H7 (cell line): ENCODE results near the gene CHMP3. TPM values are rescaled to one million over a fixed set of nuclear protein-coding genes. Genes with fewer than 3 reads are reported as not detected.
"Not testable (repeated sequence)": the region's sequence is repeated elsewhere in the genome, so short reads cannot be mapped to it uniquely, and the experiment has no call there.

Experiments used
- DNase-seq: peaks from one replicate; pipeline ENCODE4 v3.0.0; 2012
- H3K27me3 ChIP-seq: 2 replicates; pipeline ENCODE4 v1.6.0; 2011; ENCODE audit warnings: mild to moderate bottlenecking, low read length; ENCODE audit not compliant: control insufficient read depth, insufficient read depth
- H3K36me3 ChIP-seq: replicated peaks from 2 replicates; pipeline ENCODE4 v1.5.1; 2011; ENCODE audit warnings: low read length; ENCODE audit not compliant: control insufficient read depth, insufficient read depth
- H3K4me3 ChIP-seq: 2 replicates; pipeline ENCODE4 v1.5.1; 2011; ENCODE audit warnings: low read depth, mild to moderate bottlenecking, control low read depth, low read length, moderate library complexity; ENCODE audit not compliant: insufficient read depth
- total RNA-seq: library from RNA; depleted of rRNA; stranded (reverse); fragments of >200 nt; shearing (Covaris generic); gene quantifications from 2 replicates; pipeline ENCODE4 v1.2.3, GENCODE V29; 2014

The CHMP3 gene
- total RNA-seq, 1 experiment from 2014 or later: 12.6 TPM

DNA sequence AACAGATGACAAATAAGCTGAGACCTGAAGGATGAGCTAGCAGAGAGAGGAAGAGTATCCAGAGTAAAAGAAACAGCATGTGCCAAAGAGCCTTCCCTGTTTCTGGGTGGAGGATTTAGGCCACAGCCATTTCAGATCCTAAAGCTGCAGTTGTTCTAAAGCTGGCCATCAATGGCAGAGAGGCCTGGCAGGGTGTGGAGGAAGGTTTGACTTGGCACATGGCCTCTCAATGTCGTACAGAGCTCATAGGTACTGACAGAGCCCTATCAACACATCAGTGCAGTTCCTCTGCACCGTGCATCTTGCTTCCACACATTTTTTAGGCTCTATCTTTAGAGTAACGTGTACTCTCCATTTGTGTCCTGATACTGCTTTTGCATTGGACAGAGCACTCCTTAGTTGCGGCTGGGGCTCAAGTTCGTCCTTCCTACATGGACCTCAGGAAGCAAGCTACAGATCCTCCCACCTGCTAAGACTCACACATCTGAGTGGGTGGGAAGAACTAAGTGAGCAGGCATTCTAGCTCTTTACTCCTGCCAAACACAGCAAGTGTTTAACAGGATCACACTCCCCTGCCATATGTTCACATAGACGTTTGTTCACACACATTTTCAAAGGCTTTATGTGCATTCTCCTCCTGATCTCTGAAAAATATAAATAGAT, 3.0 kb upstream of the CHMP3 start:
- no peak overlapping the region for H3K4me3 ChIP-seq
- H3K27me3 ChIP-seq: no peaks in the 10 kb centered on the region; the same call in 1 of the 2 replicates
- DNase-seq: no peak
- H3K36me3 ChIP-seq: no peaks in the 10 kb centered on the region

- H3K4me3 ChIP-seq: no peak overlapping the region; the same call in 1 of the 2 replicates
- DNase-seq: no peak
- no peaks in the 10 kb centered on the region; the same call in 1 of the 2 replicates for H3K27me3 ChIP-seq
- H3K36me3 ChIP-seq: no peaks in the 10 kb centered on the region
Measured at GRCh38 chr2:86563650-86564061, 413 bp upstream of the CHMP3 start.

- Histone ChIP-seq H3K4me3 (peak overlapping the region; percentile 87), H3K36me3 (no peaks in the 10 kb centered on the region), H3K27me3 (no peaks in the 10 kb centered on the region; the same call in 1 of the 2 replicates)
- no peak for DNase-seq
Measured at GRCh38 chr2:86562485-86562921, 740 bp downstream of the CHMP3 start.

- H3K4me3 ChIP-seq: no peak overlapping the region
- no peaks in the 10 kb centered on the region for H3K36me3 ChIP-seq
- no peak for DNase-seq
- no peaks in the 10 kb centered on the region; the same call in 1 of the 2 replicates for H3K27me3 ChIP-seq
Measured at GRCh38 chr2:86557836-86558235, 5.4 kb downstream of the CHMP3 start.

- Histone ChIP-seq H3K4me3 (no peak overlapping the region), H3K36me3 (no peaks in the 10 kb centered on the region), H3K27me3 (no peaks in the 10 kb centered on the region; the same call in 1 of the 2 replicates)
- no peak for DNase-seq
Measured at GRCh38 chr2:86556508-86556907, 6.7 kb downstream of the CHMP3 start.

- DNase-seq: no peak
- Histone ChIP-seq H3K4me3 (no peak overlapping the region), H3K27me3 (no peaks in the 10 kb centered on the region; the same call in 1 of the 2 replicates), H3K36me3 (no peaks in the 10 kb centered on the region)
Measured at GRCh38 chr2:86552889-86553288, 10.4 kb downstream of the CHMP3 start.

DNA sequence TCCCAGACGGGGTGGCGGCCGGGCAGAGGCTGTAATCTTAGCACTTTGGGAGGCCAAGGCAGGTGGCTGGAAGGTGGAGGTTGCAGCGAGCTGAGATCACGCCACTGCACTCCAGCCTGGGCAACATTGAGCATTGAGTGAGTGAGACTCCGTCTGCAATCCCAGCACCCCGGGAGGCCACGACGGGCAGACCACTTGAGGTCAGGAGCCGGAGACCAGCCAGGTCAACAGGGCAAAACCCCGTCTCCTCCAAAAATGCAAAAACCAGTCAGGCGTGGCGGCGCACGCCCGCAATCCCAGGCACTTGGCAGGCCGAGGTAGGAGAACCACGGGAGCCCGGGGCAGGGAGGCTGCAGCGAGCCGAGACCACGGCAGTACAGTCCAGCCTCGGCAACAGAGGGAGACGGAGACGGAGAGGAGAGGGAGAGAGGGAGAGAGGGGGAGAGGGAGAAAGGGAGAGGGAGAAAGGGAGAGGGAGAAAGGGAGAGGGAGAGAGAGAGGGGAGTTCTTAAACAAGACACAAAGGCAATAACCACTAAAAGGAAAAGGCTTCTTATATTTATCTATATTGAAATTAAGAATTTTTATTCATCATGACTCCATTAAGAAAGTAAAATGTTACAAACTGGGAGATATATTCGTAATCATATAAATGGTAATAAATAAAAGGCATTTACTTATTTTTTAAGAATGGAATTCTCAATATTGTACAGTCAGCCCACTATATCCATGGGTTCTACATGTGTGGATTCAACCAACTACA, 13.1 kb downstream of the CHMP3 start:
- H3K36me3 ChIP-seq, DNase-seq, H3K4me3 ChIP-seq, H3K27me3 ChIP-seq: not testable (repeated sequence)

- H3K4me3 ChIP-seq, H3K27me3 ChIP-seq, DNase-seq, H3K36me3 ChIP-seq: not testable (repeated sequence)
Measured at GRCh38 chr2:86549440-86549839, 13.8 kb downstream of the CHMP3 start.

DNA sequence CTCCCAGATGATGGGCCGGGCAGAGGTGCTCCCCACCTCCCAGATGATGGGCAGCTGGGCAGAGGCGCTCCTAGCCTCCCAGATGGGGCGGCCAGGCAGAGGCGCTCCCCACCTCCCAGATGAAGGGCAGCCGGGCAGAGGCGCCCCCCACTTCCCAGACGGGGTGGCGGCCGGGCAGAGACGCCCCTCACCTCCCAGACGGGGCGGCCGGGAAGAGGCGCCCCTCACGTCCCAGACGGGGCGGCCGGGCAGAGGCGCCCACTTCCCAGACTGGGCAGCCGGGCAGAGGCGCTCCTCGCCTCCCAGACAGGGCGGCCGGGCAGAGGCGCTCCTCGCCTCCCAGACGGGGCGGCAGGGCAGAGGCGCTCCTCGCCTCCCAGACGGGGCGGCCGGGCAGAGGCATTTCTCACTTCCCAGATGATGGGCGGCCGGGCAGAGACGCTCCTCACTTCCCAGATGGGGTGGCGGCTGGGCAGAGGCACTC, 14.3 kb downstream of the CHMP3 start:
- not testable (repeated sequence) for DNase-seq, H3K27me3 ChIP-seq

GRCh38 chr2:86548165-86548912, 14.9 kb downstream of the CHMP3 start:
- not testable (repeated sequence) for H3K36me3 ChIP-seq, DNase-seq, H3K27me3 ChIP-seq, H3K4me3 ChIP-seq

More for the DNA sequence above, 14.3 kb downstream of the CHMP3 start:
- not testable (repeated sequence) for H3K4me3 ChIP-seq, H3K36me3 ChIP-seq

DNA sequence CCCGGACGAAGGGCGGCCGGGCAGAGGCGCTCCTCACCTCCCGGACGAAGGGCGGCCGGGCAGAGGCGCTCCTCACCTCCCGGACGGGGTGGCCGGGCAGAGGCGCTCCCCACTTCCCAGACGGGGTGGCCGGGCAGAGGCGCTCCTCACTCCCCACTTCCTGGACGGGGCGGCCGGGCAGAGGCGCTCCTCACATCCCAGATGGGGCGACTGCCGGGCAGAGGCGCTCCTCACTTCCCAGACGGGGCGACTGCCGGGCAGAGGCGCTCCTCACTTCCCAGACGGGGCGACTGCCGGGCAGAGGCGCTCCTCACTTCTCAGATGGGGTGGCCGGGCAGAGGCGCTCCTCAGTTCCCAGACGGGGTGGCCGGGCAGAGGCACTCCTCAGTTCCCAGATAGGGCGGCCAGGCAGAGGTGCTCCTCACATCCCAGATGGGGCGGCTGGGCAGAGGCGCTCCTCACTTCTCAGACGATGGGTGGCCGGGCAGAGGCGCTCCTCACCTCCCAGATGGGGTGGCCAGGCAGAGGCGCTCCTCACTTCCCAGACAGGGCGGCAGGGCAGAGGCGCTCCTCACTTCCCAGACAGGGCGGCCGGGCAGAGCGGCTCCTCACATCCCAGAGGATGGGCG, 17.8 kb downstream of the CHMP3 start:
- DNase-seq, H3K27me3 ChIP-seq: not testable (repeated sequence)

GRCh38 chr2:86544278-86545099, 18.8 kb downstream of the CHMP3 start:
- DNase-seq, H3K4me3 ChIP-seq, H3K36me3 ChIP-seq, H3K27me3 ChIP-seq: not testable (repeated sequence)

More for the DNA sequence above, 17.8 kb downstream of the CHMP3 start:
- H3K36me3 ChIP-seq, H3K4me3 ChIP-seq: not testable (repeated sequence)

DNA sequence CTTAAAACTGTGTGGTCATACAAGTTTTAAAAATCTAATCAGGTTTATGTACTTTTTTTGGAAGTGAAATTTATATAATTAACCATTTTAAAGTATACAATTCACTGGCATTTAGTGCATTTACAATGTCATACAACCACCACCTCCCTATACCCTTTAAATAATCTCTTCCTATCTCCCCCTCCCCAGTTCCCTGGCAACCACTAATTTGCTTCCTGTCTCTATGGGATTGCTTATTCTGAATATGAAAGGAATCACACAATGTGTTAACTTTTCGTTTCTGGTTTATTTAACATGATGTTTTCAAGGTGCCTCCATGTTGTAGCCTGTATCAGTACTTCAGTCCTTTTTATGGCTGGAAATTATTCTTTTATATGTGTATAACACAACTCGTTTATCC, 19.4 kb downstream of the CHMP3 start:
- H3K4me3 ChIP-seq: no peak overlapping the region
- DNase-seq: no peak
- no peaks in the 10 kb centered on the region for H3K36me3 ChIP-seq
- H3K27me3 ChIP-seq: no peaks in the 10 kb centered on the region
